ENCODE data around the gene BCL2. TPM values are rescaled to one million over a fixed set of nuclear protein-coding genes. Genes with fewer than 3 reads are reported as not detected.
A peak's percentile ranks its signal among the peaks of the same experiment; 100 is the strongest.

The BCL2 gene
- total and polyA plus RNA-seq, 9 donors = 13.7 to 43.9 (median 35.7) TPM

- Histone ChIP-seq H3K36me3 (no peaks in the 10 kb centered on the region), H3K4me1 (ENCODE audit: insufficient read depth) (peaks cover 3% of the 10 kb centered on the region), H3K9me3 (no peaks in the 10 kb centered on the region), H3K27ac (no peak overlapping the region), H3K27me3 (no peaks in the 10 kb centered on the region), H3K4me3 (no peak overlapping the region)
- DNase-seq = no peak
- intact Hi-C loops (cut with DNase I) = no loop called here
- 75 to 84% (median 77%) methylated on average over 11 of the region's 11 CpGs for WGBS, 3 donors
- no peak for TF ChIP-seq CTCF (IDR thresholded peaks at IDR 0.05)
- TF ChIP-seq EP300 (IDR thresholded peaks at IDR 0.05) = no peak
- TF ChIP-seq POLR2A (IDR thresholded peaks at IDR 0.05) = no peak
Observed at GRCh38 chr18:63325086-63325686, 5.6 kb upstream of the BCL2 start.

GRCh38 chr18:63322908-63323634 lies 3.5 kb upstream of the BCL2 start:
- Histone ChIP-seq H3K27me3 (no peaks in the 10 kb centered on the region), H3K27ac (peak overlapping the region; percentile 9 to 58), H3K4me1 (ENCODE audit: insufficient read depth) (peaks cover 3% of the 10 kb centered on the region), H3K36me3 (no peaks in the 10 kb centered on the region), H3K9me3 (no peaks in the 10 kb centered on the region), H3K4me3 (no peak overlapping the region)
- peak; percentile 52 to 75 (median 56) for DNase-seq
- WGBS, 3 donors = 24 to 30% (median 27%) methylated on average over 8 of the region's 8 CpGs
- intact Hi-C loops (cut with DNase I) = loop anchor here (2.0 to 5.0 kb wide), 3 partner anchors 192 to 306 kb away; no protein-coding TSS in a partner anchor
- TF ChIP-seq EP300 (IDR thresholded peaks at IDR 0.05) (no peak), CTCF (IDR thresholded peaks at IDR 0.05) (peak; percentile 69 to 89 (median 85)), POLR2A (IDR thresholded peaks at IDR 0.05) (no peak)

- no peaks in the 10 kb centered on the region for H3K27me3 ChIP-seq
- H3K36me3 ChIP-seq = no peaks in the 10 kb centered on the region
- peaks cover 3% of the 10 kb centered on the region for H3K4me1 ChIP-seq (ENCODE audit: insufficient read depth)
- intact Hi-C loops (cut with DNase I) = loop anchor here (2.0 to 5.0 kb wide), 3 partner anchors 191 to 305 kb away; no protein-coding TSS in a partner anchor
- peak overlapping the region; percentile 9 to 58 for H3K27ac ChIP-seq
- H3K4me3 ChIP-seq = no peak overlapping the region
- 73 to 77% (median 74%) methylated on average over 4 of the region's 4 CpGs for WGBS, 3 donors
- no peak for DNase-seq
- no peaks in the 10 kb centered on the region for H3K9me3 ChIP-seq
- TF ChIP-seq POLR2A (IDR thresholded peaks at IDR 0.05) (no peak), CTCF (IDR thresholded peaks at IDR 0.05) (no peak), EP300 (IDR thresholded peaks at IDR 0.05) (no peak)
Observed at GRCh38 chr18:63322206-63322605, 2.6 kb upstream of the BCL2 start.

GRCh38 chr18:63321291-63321690 lies 1.7 kb upstream of the BCL2 start:
- Histone ChIP-seq H3K4me3 (no peak overlapping the region), H3K36me3 (no peaks in the 10 kb centered on the region), H3K4me1 (ENCODE audit: insufficient read depth) (peaks cover 3% of the 10 kb centered on the region), H3K9me3 (no peaks in the 10 kb centered on the region), H3K27ac (peak overlapping the region in 1 of 2 donors; percentile 79), H3K27me3 (no peaks in the 10 kb centered on the region)
- intact Hi-C loops (cut with DNase I) = loop anchor here in 3 of 4 donors (5.0 kb wide), 2 partner anchors 294 to 304 kb away; no protein-coding TSS in a partner anchor
- 86 to 89% (median 87%) methylated on average over 9 of the region's 9 CpGs for WGBS, 3 donors
- no peak for DNase-seq
- no peak for TF ChIP-seq EP300 (IDR thresholded peaks at IDR 0.05)
- TF ChIP-seq POLR2A (IDR thresholded peaks at IDR 0.05) = no peak
- no peak for TF ChIP-seq CTCF (IDR thresholded peaks at IDR 0.05)

Measured in ovary (tissue), 9 donors.